OCI-LY1 (cell line): ENCODE results near the gene IGSF3.
"Not testable (repeated sequence)": the region's sequence is repeated elsewhere in the genome, so short reads cannot be mapped to it uniquely, and the experiment has no call there.

Experiments used
- H2AFZ ChIP-seq: fragments of 200-600 bp; sonication (generic), shearing (Covaris generic); 2 replicates; pipeline ENCODE4 v1.6.0; 2014; ENCODE audit warnings: antibody characterized with exemption, mild to moderate bottlenecking, low read length
- H3F3A ChIP-seq: fragments of 200-600 bp; sonication (generic), shearing (Covaris generic); 2 replicates; pipeline ENCODE4 v1.6.0; 2014; ENCODE audit warnings: mild to moderate bottlenecking, antibody characterized with exemption, low read length, moderate library complexity; ENCODE audit not compliant: insufficient read depth
- H3K27ac ChIP-seq: fragments of 200-600 bp; sonication (generic); 2 replicates; pipeline ENCODE4 v1.5.1; 2014; ENCODE audit warnings: low read length, mixed run types, mild to moderate bottlenecking, low read depth; ENCODE audit not compliant: poor library complexity, severe bottlenecking
- H3K27me3 ChIP-seq: fragments of 200-600 bp; sonication (generic); 2 replicates; pipeline ENCODE4 v1.6.0; 2014; ENCODE audit warnings: antibody characterized with exemption, mild to moderate bottlenecking, low read length, moderate library complexity; ENCODE audit not compliant: insufficient read depth
- H3K36me3 ChIP-seq: fragments of 200-600 bp; sonication (generic); 2 replicates; pipeline ENCODE4 v1.6.1; 2014; ENCODE audit warnings: mild to moderate bottlenecking, antibody characterized with exemption, low read length, moderate library complexity, mixed read lengths; ENCODE audit not compliant: insufficient read depth
- H3K4me1 ChIP-seq: fragments of 200-600 bp; sonication (generic); 2 replicates; pipeline ENCODE4 v1.5.1; 2014; ENCODE audit warnings: mild to moderate bottlenecking, low read length, moderate library complexity; ENCODE audit not compliant: insufficient read depth, severe bottlenecking
- H3K4me2 ChIP-seq: fragments of 200-600 bp; sonication (generic), shearing (Covaris generic); 2 replicates; pipeline ENCODE4 v1.6.1; 2014; ENCODE audit warnings: low read length
- H3K4me3 ChIP-seq: fragments of 200-600 bp; sonication (generic); 2 replicates; pipeline ENCODE4 v1.5.1; 2014; ENCODE audit warnings: low read length, low read depth, mild to moderate bottlenecking, mixed read lengths; ENCODE audit not compliant: poor library complexity, severe bottlenecking
- H3K79me2 ChIP-seq: fragments of 200-600 bp; shearing (Covaris generic); 2 replicates; pipeline ENCODE4 v1.6.1; 2016; ENCODE audit warnings: mixed run types, low read length, mixed read lengths; ENCODE audit not compliant: insufficient read depth
- H3K9ac ChIP-seq: fragments of 200-600 bp; sonication (generic), shearing (Covaris generic); 2 replicates; pipeline ENCODE4 v1.6.1; 2014; ENCODE audit warnings: mild to moderate bottlenecking, low read length, mixed read lengths
- H3K9me2 ChIP-seq: fragments of 200-600 bp; sonication (generic), shearing (Covaris generic); 2 replicates; pipeline ENCODE4 v1.6.1; 2014; ENCODE audit warnings: low read depth, mild to moderate bottlenecking, low read length, mixed read lengths
- H3K9me3 ChIP-seq: fragments of 200-600 bp; shearing (Covaris generic); 2 replicates; pipeline ENCODE4 v1.6.1; 2014; ENCODE audit warnings: low read length, mixed read lengths
- H4K20me1 ChIP-seq: fragments of 200-600 bp; sonication (generic), shearing (Covaris generic); 2 replicates; pipeline ENCODE4 v1.6.0; 2016; ENCODE audit warnings: mild to moderate bottlenecking, low read length; ENCODE audit not compliant: insufficient read depth
- CTCF ChIP-seq: fragments of 200-600 bp; sonication (generic), shearing (Covaris generic); IDR thresholded peaks from 2 replicates; pipeline ENCODE4 v1.5.1; 2017; ENCODE audit warnings: mild to moderate bottlenecking, antibody characterized with exemption, low read length, moderate library complexity, mixed read lengths

The IGSF3 gene

GRCh38 chr1:116634386-116634785, 33.1 kb downstream of the IGSF3 start:
- not testable (repeated sequence) for H3K27ac ChIP-seq, H3K9me3 ChIP-seq, H3K4me2 ChIP-seq, H3K4me3 ChIP-seq, H3K27me3 ChIP-seq, H2AFZ ChIP-seq, H3K9ac ChIP-seq, H4K20me1 ChIP-seq, H3K36me3 ChIP-seq, H3F3A ChIP-seq, H3K9me2 ChIP-seq, H3K79me2 ChIP-seq, H3K4me1 ChIP-seq

GRCh38 chr1:116631996-116632925, 35.3 kb downstream of the IGSF3 start:
- not testable (repeated sequence) for H3K9ac ChIP-seq, H3F3A ChIP-seq, H4K20me1 ChIP-seq, H3K4me1 ChIP-seq, H2AFZ ChIP-seq, H3K27me3 ChIP-seq, H3K4me3 ChIP-seq, H3K79me2 ChIP-seq, H3K4me2 ChIP-seq, H3K9me2 ChIP-seq, H3K9me3 ChIP-seq, H3K27ac ChIP-seq, H3K36me3 ChIP-seq

GRCh38 chr1:116631554-116631953, 36.0 kb downstream of the IGSF3 start:
- not testable (repeated sequence) for H3K27me3 ChIP-seq, H3K4me3 ChIP-seq, H3K9me2 ChIP-seq, H3K9ac ChIP-seq, H3K9me3 ChIP-seq, H2AFZ ChIP-seq, H3K27ac ChIP-seq, H4K20me1 ChIP-seq, H3K4me2 ChIP-seq, H3K4me1 ChIP-seq, H3F3A ChIP-seq, H3K36me3 ChIP-seq, H3K79me2 ChIP-seq

- H3K4me1 ChIP-seq, H3K36me3 ChIP-seq, H3F3A ChIP-seq, H3K27me3 ChIP-seq, H4K20me1 ChIP-seq, H3K27ac ChIP-seq, H3K4me3 ChIP-seq, H2AFZ ChIP-seq, H3K9me2 ChIP-seq, H3K9me3 ChIP-seq, H3K79me2 ChIP-seq, H3K9ac ChIP-seq, H3K4me2 ChIP-seq: not testable (repeated sequence)
- peak; percentile 31; the same call in 1 of the 2 replicates for TF ChIP-seq CTCF
These were observed 37.5 kb downstream of the IGSF3 start for GRCh38 chr1:116630057-116630456.

- H2AFZ ChIP-seq, H3K9me2 ChIP-seq, H3F3A ChIP-seq, H3K4me1 ChIP-seq, H3K9ac ChIP-seq, H3K4me2 ChIP-seq, H3K79me2 ChIP-seq, H3K27me3 ChIP-seq, H3K9me3 ChIP-seq, H3K4me3 ChIP-seq, H3K36me3 ChIP-seq, H3K27ac ChIP-seq, H4K20me1 ChIP-seq: not testable (repeated sequence)
These were observed 38.1 kb downstream of the IGSF3 start for GRCh38 chr1:116629441-116629840.
